SU-DHL-6 (cell line): ENCODE measurements around the gene TMEM129.

Experiments
- EZH2phosphoT487 ChIP-seq: fragments of 200-600 bp; sonication (generic), shearing (Covaris generic); conservative IDR thresholded peaks from 2 replicates; pipeline ENCODE4 v1.6.1; 2018; ENCODE audit warnings: mild to moderate bottlenecking, antibody characterized with exemption, low read length, moderate library complexity, mixed read lengths
- TF ChIP-seq, protein P1 (sequence below): fragments of 200-600 bp; sonication (generic); IDR thresholded peaks from one replicate; pipeline ENCODE4 v1.5.1; 2017; ENCODE audit warnings: antibody characterized with exemption, mild to moderate bottlenecking, low read length, moderate library complexity; ENCODE audit not compliant: insufficient read depth, poor library complexity, severe bottlenecking

- TF ChIP-seq, protein P1, sequence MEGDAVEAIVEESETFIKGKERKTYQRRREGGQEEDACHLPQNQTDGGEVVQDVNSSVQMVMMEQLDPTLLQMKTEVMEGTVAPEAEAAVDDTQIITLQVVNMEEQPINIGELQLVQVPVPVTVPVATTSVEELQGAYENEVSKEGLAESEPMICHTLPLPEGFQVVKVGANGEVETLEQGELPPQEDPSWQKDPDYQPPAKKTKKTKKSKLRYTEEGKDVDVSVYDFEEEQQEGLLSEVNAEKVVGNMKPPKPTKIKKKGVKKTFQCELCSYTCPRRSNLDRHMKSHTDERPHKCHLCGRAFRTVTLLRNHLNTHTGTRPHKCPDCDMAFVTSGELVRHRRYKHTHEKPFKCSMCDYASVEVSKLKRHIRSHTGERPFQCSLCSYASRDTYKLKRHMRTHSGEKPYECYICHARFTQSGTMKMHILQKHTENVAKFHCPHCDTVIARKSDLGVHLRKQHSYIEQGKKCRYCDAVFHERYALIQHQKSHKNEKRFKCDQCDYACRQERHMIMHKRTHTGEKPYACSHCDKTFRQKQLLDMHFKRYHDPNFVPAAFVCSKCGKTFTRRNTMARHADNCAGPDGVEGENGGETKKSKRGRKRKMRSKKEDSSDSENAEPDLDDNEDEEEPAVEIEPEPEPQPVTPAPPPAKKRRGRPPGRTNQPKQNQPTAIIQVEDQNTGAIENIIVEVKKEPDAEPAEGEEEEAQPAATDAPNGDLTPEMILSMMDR: no peak
- TF ChIP-seq EZH2phosphoT487: no peak
Measured at GRCh38 chr4:1723131-1723801, 2.1 kb upstream of the TMEM129 start.
